ENCODE data around the gene MEFV. TPM values are rescaled to one million over a fixed set of nuclear protein-coding genes. Genes with fewer than 3 reads are reported as not detected.

The MEFV gene
- not detected in 2 replicates for total RNA-seq

GRCh38 chr16:3256146-3256865, at the start of gene MEFV:
TSS of gene MEFV (minus strand) at chr16:3256633. CDS start at chr16:3256587, 46 bp downstream.

GRCh38 chr16:3305109-3306068, 49.0 kb upstream of the MEFV start, which contains the start of the genes TIGD7 and ZNF75A:
TSS of gene TIGD7 (minus strand) at chr16:3305430. CDS start at chr16:3300614, 4,816 bp downstream.
TSS of gene ZNF75A (plus strand) at chr16:3305497. CDS start at chr16:3308429, 2,932 bp downstream.

GRCh38 chr16:3282730-3283542, 26.5 kb upstream of the MEFV start, which contains the start of gene ZNF263:
TSS of gene ZNF263 (plus strand) at chr16:3283491. CDS start at chr16:3283819, 328 bp downstream.

GRCh38 chr16:3234857-3235561, 21.4 kb downstream of the MEFV start, which contains the start of gene ZNF200:
TSS of gene ZNF200 (minus strand) at chr16:3235158. CDS start at chr16:3233755, 1,403 bp downstream.

Other genes starting within 250 kb of the MEFV start
- gene CLDN9, start 243.7 kb downstream of the MEFV start, total RNA-seq: under 0.01 TPM in 1 of 2 replicates, not detected in the other
- gene CLDN6, start 238.4 kb downstream of the MEFV start, total RNA-seq: 31.8 and 63.8 TPM in 2 replicates
- gene TNFRSF12A, start 236.3 kb downstream of the MEFV start, total RNA-seq: 630 and 760 TPM in 2 replicates
- gene HCFC1R1, start 232.7 kb downstream of the MEFV start, total RNA-seq: 61.8 and 378 TPM in 2 replicates
- gene THOC6, start 232.6 kb downstream of the MEFV start, total RNA-seq: 32.4 and 43.7 TPM in 2 replicates
- gene BICDL2, start 219.7 kb downstream of the MEFV start, total RNA-seq: not detected in 2 replicates
- under 0.01 and 0.13 TPM in 2 replicates for gene MMP25, start 210.1 kb downstream of the MEFV start, total RNA-seq
- 128 and 172 TPM in 2 replicates for gene IL32, start 191.0 kb downstream of the MEFV start, total RNA-seq
- gene ZSCAN10, start 157.3 kb downstream of the MEFV start, total RNA-seq: not detected in 2 replicates
- gene ZNF205, start 144.0 kb downstream of the MEFV start, total RNA-seq: 15.8 and 25.9 TPM in 2 replicates
- 5.9 and 9.9 TPM in 2 replicates for gene ZNF213, start 121.6 kb downstream of the MEFV start, total RNA-seq
- not detected in 2 replicates for gene OR1F1, start 68.4 kb downstream of the MEFV start, total RNA-seq
- gene ZNF200, start 21.5 kb downstream of the MEFV start, total RNA-seq: 4.6 and 4.9 TPM in 2 replicates
- gene ZNF263, start 26.9 kb upstream of the MEFV start, total RNA-seq: 19.9 and 29.3 TPM in 2 replicates
- gene TIGD7, start 48.8 kb upstream of the MEFV start, total RNA-seq: 1.4 and 1.8 TPM in 2 replicates
- gene ZNF75A, start 48.9 kb upstream of the MEFV start, total RNA-seq: 9.0 and 11.2 TPM in 2 replicates
- not detected in 2 replicates for gene OR2C1, start 99.3 kb upstream of the MEFV start, total RNA-seq
- 7.8 and 10.6 TPM in 2 replicates for gene ZSCAN32, start 144.4 kb upstream of the MEFV start, total RNA-seq
- gene ZNF174, start 144.6 kb upstream of the MEFV start, total RNA-seq: 8.5 and 15.6 TPM in 2 replicates
- 1.1 and 1.4 TPM in 2 replicates for gene ZNF597, start 186.9 kb upstream of the MEFV start, total RNA-seq
- 32.3 and 35.2 TPM in 2 replicates for gene NAA60, start 187.0 kb upstream of the MEFV start, total RNA-seq
- gene C16orf90, start 238.9 kb upstream of the MEFV start, total RNA-seq: not detected in 2 replicates
- gene CLUAP1, start 244.4 kb upstream of the MEFV start, total RNA-seq: 6.7 and 11.9 TPM in 2 replicates

All from mesangial cell (primary cell).